ENCODE results near the gene SLC39A10. TPM values are rescaled to one million over a fixed set of nuclear protein-coding genes. Genes with fewer than 3 reads are reported as not detected.

The SLC39A10 gene
- total and polyA plus RNA-seq, 2 of the 4 experiments (the other 2 are of a cell fraction), result 17.6 to 64.7 TPM

DNA sequence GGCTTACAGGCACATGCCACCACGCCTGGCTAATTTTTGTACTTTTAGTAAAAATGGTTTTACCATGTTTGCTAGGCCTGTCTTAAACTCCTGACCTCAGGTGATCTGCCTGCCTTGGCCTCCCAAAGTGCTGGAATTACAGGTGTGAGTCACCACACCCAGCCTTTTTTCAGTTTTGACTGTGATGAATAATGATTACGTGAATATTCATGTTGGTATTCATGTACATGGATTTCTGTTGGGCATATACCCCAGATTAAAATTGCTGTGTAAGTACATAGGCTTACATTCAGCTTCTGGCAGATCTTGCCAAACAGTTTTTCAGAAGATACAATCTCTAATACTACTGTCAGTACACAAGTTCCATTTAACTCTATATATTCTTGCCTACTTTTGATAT lies 20.9 kb downstream of the SLC39A10 start:
- H3K9ac ChIP-seq (ENCODE audit: low read depth, low read length), result no peak overlapping the region
- no peak overlapping the region for H3K18ac ChIP-seq (ENCODE audit: low read depth, low read length)
- no peak overlapping the region for H3K23ac ChIP-seq (ENCODE audit: low read depth, low read length)
- H3K79me1 ChIP-seq (ENCODE audit: low read depth in 1 of 2, low read length in 2 of 2), result peaks cover 12 to 38% of the 10 kb centered on the region in 2 experiments
- intact Hi-C loops (cut with micrococcal nuclease) (no loop called here), dilution Hi-C loops (cut with HindIII; ENCODE audit: low sequenced_read_pairs, unreplicated experiment) (no loop called here), in situ Hi-C loops (cut with MboI; ENCODE audit: low sequenced_read_pairs) (no loop called here)
- H2BK5ac ChIP-seq (ENCODE audit: low read depth, low read length, poor library complexity, severe bottlenecking), result no peak overlapping the region
- H4K5ac ChIP-seq (ENCODE audit: low read depth, low read length), result no peak overlapping the region
- TF ChIP-seq MAFK (IDR thresholded peaks at IDR 0.05; ENCODE audit: low read depth, low read length) (no peak), MXI1 (IDR thresholded peaks at IDR 0.05; ENCODE audit: borderline replicate concordance, low read depth, low read length) (no peak), RCOR1 (IDR thresholded peaks at IDR 0.05; ENCODE audit: insufficient replicate concordance, low read length) (no peak), RFX5 (IDR thresholded peaks at IDR 0.05; ENCODE audit: low read depth, low read length) (no peak), NFE2L2 (IDR thresholded peaks at IDR 0.05; ENCODE audit: low read depth, low read length) (no peak)
- no peak overlapping the region for H2BK120ac ChIP-seq (ENCODE audit: low read depth, low read length)
- no peak overlapping the region for H3K56ac ChIP-seq (ENCODE audit: extremely low read depth, insufficient read depth, low read length)
- CTCF ChIA-PET, result interaction anchor here (1.1 kb wide), 1 partner anchor 12 kb away, joined by 7 read pairs; no protein-coding TSS in a partner anchor
- no peak overlapping the region for H2BK20ac ChIP-seq (ENCODE audit: low read depth, low read length)
- H2BK15ac ChIP-seq (ENCODE audit: low read depth, low read length), result no peak overlapping the region
- POLR2A ChIA-PET (ENCODE audit: unreplicated experiment), result no interaction called here
- H4K8ac ChIP-seq (ENCODE audit: low read depth in 2 of 2, low read length in 2 of 2), result no peak overlapping the region
- no peak overlapping the region for H3K14ac ChIP-seq (replicated peaks; ENCODE audit: low read depth, low read length)
- peaks cover 9% of the 10 kb centered on the region for H3K4me1 ChIP-seq (ENCODE audit: control insufficient read depth, insufficient read depth, low read length)
- no peaks in the 10 kb centered on the region for H3K27me3 ChIP-seq (ENCODE audit: control insufficient read depth, insufficient read depth, low read length)
- DNase-seq, result no peak
- no CpG with 5 or more reads among the region's 2 CpGs for WGBS, 2 experiments (ENCODE audit: extremely low coverage in 2 of 2, insufficient read length in 1 of 2)
- H4K91ac ChIP-seq (ENCODE audit: insufficient read depth, low read depth, low read length), result no peak overlapping the region
- H3K9me3 ChIP-seq (ENCODE audit: control insufficient read depth, insufficient read depth, low read length), result no peaks in the 10 kb centered on the region
- no peak overlapping the region for H3K4me2 ChIP-seq (ENCODE audit: low read depth, low read length)
- no peaks in the 10 kb centered on the region for H3K9me1 ChIP-seq (ENCODE audit: insufficient read depth, low read length)
- H3K4ac ChIP-seq (ENCODE audit: low read depth, low read length), result no peak overlapping the region
- H3K27ac ChIP-seq (ENCODE audit: insufficient read depth, low read length), result no peak overlapping the region
- H4K20me1 ChIP-seq (ENCODE audit: insufficient read depth, low read length), result no peaks in the 10 kb centered on the region
- no peak overlapping the region for H2AFZ ChIP-seq (replicated peaks; ENCODE audit: low read length, poor library complexity)
- no peak overlapping the region for H2AK5ac ChIP-seq (ENCODE audit: low read depth, low read length)
- no peak overlapping the region for H3K4me3 ChIP-seq (ENCODE audit: insufficient read depth, low read depth, low read length)
- BruUV-seq (replicated peaks), result no TSS peak
- H3K36me3 ChIP-seq (ENCODE audit: control insufficient read depth, insufficient read depth, low read length), result peaks cover 4% of the 10 kb centered on the region
- ATAC-seq (ENCODE audit: low read depth), result no peak
- H2AK9ac ChIP-seq (replicated peaks; ENCODE audit: low read depth, low read length, poor library complexity), result no peak overlapping the region

Data from IMR-90 (cell line).